HEK293 (cell line): ENCODE data around the gene CCDC77.

Source experiments
- CTCF ChIA-PET: fragments of 350-600 bp; formaldehyde crosslinking; extraction: SDS; loops from one replicate; lab custom pipeline; 2021; ENCODE audit warnings: antibody characterized with exemption; lab: Yijun Ruan, JAX
- POLR2A ChIA-PET: fragments of 300-600 bp; formaldehyde crosslinking; extraction: SDS; loops from one replicate; lab custom pipeline; 2020; ENCODE audit warnings: antibody characterized with exemption, inconsistent platforms; lab: Yijun Ruan, JAX
- H3K27ac ChIP-seq: fragments of 200-500 bp; sonication (Bioruptor generic); 2 replicates; pipeline ENCODE4 v1.5.1; 2014; ENCODE audit warnings: low read depth, low read length, control low read depth, inconsistent platforms; ENCODE audit errors: extremely low read depth
- H3K36me3 ChIP-seq, 2 experiments: fragments of 200-500 bp in 1 of 2; sonication (Bioruptor generic) in 1 of 2; 1 replicate in 1 of 2; 2 replicates in 1 of 2; pipeline ENCODE4 v1.5.1; 2014 to 2017; ENCODE audit warnings: inconsistent platforms in 2 of 2, low read length in 2 of 2; ENCODE audit not compliant: control insufficient read depth in 2 of 2, insufficient read depth in 1 of 2
- H3K4me1 ChIP-seq: fragments of 200-500 bp; sonication (Bioruptor generic); 2 replicates; pipeline ENCODE4 v1.5.1; 2014; ENCODE audit warnings: mild to moderate bottlenecking, low read length, inconsistent platforms; ENCODE audit not compliant: control insufficient read depth, insufficient read depth
- H3K4me3 ChIP-seq: 2 replicates; pipeline ENCODE4 v1.5.1; 2011; ENCODE audit warnings: low read depth, mild to moderate bottlenecking, control low read depth, low read length, moderate library complexity
- H3K9me3 ChIP-seq: fragments of 200-500 bp; sonication (Bioruptor generic); 2 replicates; pipeline ENCODE4 v1.5.1; 2014; ENCODE audit warnings: low read depth, low read length, inconsistent platforms; ENCODE audit not compliant: control insufficient read depth, insufficient read depth
- ATF2 ChIP-seq: fragments of 450-650 bp; formaldehyde crosslinking; IDR thresholded peaks from 2 replicates; pipeline ENCODE4 v1.5.1; 2016; ENCODE audit warnings: missing biosample characterization, missing genetic modification characterization, low read depth
- BCL11A ChIP-seq: fragments of 450-650 bp; formaldehyde crosslinking; IDR thresholded peaks from 2 replicates; pipeline ENCODE4 v1.5.1; 2016; ENCODE audit warnings: low read depth, missing biosample characterization, missing genetic modification characterization
- KLF8 ChIP-seq: fragments of 450-650 bp; formaldehyde crosslinking; IDR thresholded peaks from 2 replicates; pipeline ENCODE4 v1.5.1; 2016; ENCODE audit warnings: missing biosample characterization, missing genetic modification characterization
- SETDB1 ChIP-seq: IDR thresholded peaks from one replicate; pipeline ENCODE4 v1.6.1; 2017; ENCODE audit warnings: mild to moderate bottlenecking, low read length, moderate library complexity, mixed read lengths; ENCODE audit not compliant: insufficient read length
- TCF7L2 ChIP-seq: IDR thresholded peaks from 2 replicates; pipeline ENCODE4 v1.6.1; 2011; ENCODE audit warnings: low read depth, mild to moderate bottlenecking, inconsistent platforms, low read length, moderate library complexity, borderline replicate concordance
- ZBTB44 ChIP-seq: fragments of 450-650 bp; IDR thresholded peaks from 2 replicates; pipeline ENCODE4 v1.5.1; 2018; ENCODE audit warnings: missing biosample characterization, mild to moderate bottlenecking, missing genetic modification characterization
- ZBTB7A ChIP-seq: fragments of 450-650 bp; formaldehyde crosslinking; IDR thresholded peaks from 2 replicates; pipeline ENCODE4 v1.5.1; 2016; ENCODE audit warnings: low read depth, missing biosample characterization, missing genetic modification characterization
- ZEB2 ChIP-seq: fragments of 450-650 bp; formaldehyde crosslinking; IDR thresholded peaks from 2 replicates; pipeline ENCODE4 v1.5.1; 2016; ENCODE audit warnings: missing biosample characterization, missing genetic modification characterization
- ZNF223 ChIP-seq: fragments of 450-650 bp; formaldehyde crosslinking; IDR thresholded peaks from 2 replicates; pipeline ENCODE4 v1.5.1; 2016; ENCODE audit warnings: missing biosample characterization, missing genetic modification characterization
- ZNF248 ChIP-seq: fragments of 450-650 bp; formaldehyde crosslinking; IDR thresholded peaks from 2 replicates; pipeline ENCODE4 v1.5.1; 2017; ENCODE audit warnings: missing biosample characterization, missing genetic modification characterization
- ZNF274 ChIP-seq, 2 experiments: fragments of 200-500 bp in 1 of 2; fragments of 450-650 bp in 1 of 2; sonication (Bioruptor generic) in 1 of 2; formaldehyde crosslinking in 1 of 2; IDR thresholded peaks; 2 replicates each; pipeline versions ENCODE4 v1.5.1 to v1.6.1; 2014 to 2016; ENCODE audit warnings: borderline replicate concordance in 1 of 2, inconsistent platforms in 1 of 2, low read length in 1 of 2, missing biosample characterization in 1 of 2, missing genetic modification characterization in 1 of 2
- ZNF292 ChIP-seq: fragments of 450-650 bp; formaldehyde crosslinking; IDR thresholded peaks from 2 replicates; pipeline ENCODE4 v1.5.1; 2016; ENCODE audit warnings: low read depth, missing biosample characterization, missing genetic modification characterization, borderline replicate concordance
- ZNF311 ChIP-seq: fragments of 450-650 bp; formaldehyde crosslinking; IDR thresholded peaks from 2 replicates; pipeline ENCODE4 v1.5.1; 2017; ENCODE audit warnings: missing biosample characterization, missing genetic modification characterization, borderline replicate concordance
- ZNF426 ChIP-seq: fragments of 450-650 bp; formaldehyde crosslinking; IDR thresholded peaks from 2 replicates; pipeline ENCODE4 v1.5.1; 2017; ENCODE audit warnings: missing biosample characterization, missing genetic modification characterization, mild to moderate bottlenecking, inconsistent platforms, moderate library complexity
- ZNF433 ChIP-seq: fragments of 450-650 bp; formaldehyde crosslinking; IDR thresholded peaks from 2 replicates; pipeline ENCODE4 v1.5.1; 2016; ENCODE audit warnings: missing biosample characterization, missing genetic modification characterization, low read depth
- ZNF473 ChIP-seq: fragments of 450-650 bp; formaldehyde crosslinking; IDR thresholded peaks from 2 replicates; pipeline ENCODE4 v1.5.1; 2017; ENCODE audit warnings: missing biosample characterization, missing genetic modification characterization
- ZNF621 ChIP-seq: fragments of 450-650 bp; formaldehyde crosslinking; IDR thresholded peaks from 2 replicates; pipeline ENCODE4 v1.5.1; 2017; ENCODE audit warnings: missing biosample characterization, missing genetic modification characterization
- ZNF658 ChIP-seq: fragments of 450-650 bp; formaldehyde crosslinking; IDR thresholded peaks from 2 replicates; pipeline ENCODE4; 2016; ENCODE audit warnings: missing biosample characterization, missing genetic modification characterization
- ZNF660 ChIP-seq: fragments of 450-650 bp; IDR thresholded peaks from 2 replicates; pipeline ENCODE4 v1.5.1; 2018; ENCODE audit warnings: missing biosample characterization, mild to moderate bottlenecking, missing genetic modification characterization
- ZNF670 ChIP-seq: fragments of 450-650 bp; formaldehyde crosslinking; IDR thresholded peaks from 2 replicates; pipeline ENCODE4 v1.5.1; 2016; ENCODE audit warnings: missing biosample characterization, missing genetic modification characterization, low read depth
- ZNF677 ChIP-seq: fragments of 450-650 bp; IDR thresholded peaks from 2 replicates; pipeline ENCODE4 v1.5.0; 2018; ENCODE audit warnings: missing biosample characterization, mild to moderate bottlenecking, missing genetic modification characterization, moderate library complexity
- ZNF785 ChIP-seq: fragments of 450-650 bp; formaldehyde crosslinking; IDR thresholded peaks from 2 replicates; pipeline ENCODE4 v1.5.1; 2016; ENCODE audit warnings: missing biosample characterization, missing genetic modification characterization
- TF ChIP-seq, protein P1 (sequence below): fragments of 450-650 bp; formaldehyde crosslinking; IDR thresholded peaks from 2 replicates; pipeline ENCODE4 v1.5.1; 2017; ENCODE audit warnings: missing biosample characterization, missing genetic modification characterization
- TF ChIP-seq, protein P2 (sequence below): fragments of 450-650 bp; formaldehyde crosslinking; IDR thresholded peaks from 2 replicates; pipeline ENCODE4 v1.5.1; 2016; ENCODE audit warnings: missing biosample characterization, missing genetic modification characterization, borderline replicate concordance

The CCDC77 gene

GRCh38 chr12:460261-461230 is 59.1 kb downstream of the CCDC77 start:
- ChIA-PET POLR2A (interaction anchor here (0.8 kb wide), 1 partner anchor 9 kb away, joined by 3 read pairs; no protein-coding TSS in a partner anchor), CTCF (interaction anchor here (1.1 to 2.3 kb wide), 2 partner anchors 18 to 87 kb away, joined by 5 to 11 read pairs; no protein-coding TSS in a partner anchor)
- Histone ChIP-seq H3K4me1 (peaks cover 9% of the 10 kb centered on the region), H3K9me3 (no peaks in the 10 kb centered on the region), H3K36me3 (no peaks in the 10 kb centered on the region), H3K4me3 (peak overlapping the region; percentile 60), H3K27ac (peak overlapping the region; percentile 51; the same call in 1 of the 2 replicates)
- no peak for TF ChIP-seq ZBTB44 (tag by site-specific recombination)
- no peak for TF ChIP-seq ZNF670
- no peak for TF ChIP-seq ZNF426 (tag by site-specific recombination)
- TF ChIP-seq, protein P1, sequence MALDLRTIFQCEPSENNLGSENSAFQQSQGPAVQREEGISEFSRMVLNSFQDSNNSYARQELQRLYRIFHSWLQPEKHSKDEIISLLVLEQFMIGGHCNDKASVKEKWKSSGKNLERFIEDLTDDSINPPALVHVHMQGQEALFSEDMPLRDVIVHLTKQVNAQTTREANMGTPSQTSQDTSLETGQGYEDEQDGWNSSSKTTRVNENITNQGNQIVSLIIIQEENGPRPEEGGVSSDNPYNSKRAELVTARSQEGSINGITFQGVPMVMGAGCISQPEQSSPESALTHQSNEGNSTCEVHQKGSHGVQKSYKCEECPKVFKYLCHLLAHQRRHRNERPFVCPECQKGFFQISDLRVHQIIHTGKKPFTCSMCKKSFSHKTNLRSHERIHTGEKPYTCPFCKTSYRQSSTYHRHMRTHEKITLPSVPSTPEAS (tag by site-specific recombination): no peak
- TF ChIP-seq, protein P2, sequence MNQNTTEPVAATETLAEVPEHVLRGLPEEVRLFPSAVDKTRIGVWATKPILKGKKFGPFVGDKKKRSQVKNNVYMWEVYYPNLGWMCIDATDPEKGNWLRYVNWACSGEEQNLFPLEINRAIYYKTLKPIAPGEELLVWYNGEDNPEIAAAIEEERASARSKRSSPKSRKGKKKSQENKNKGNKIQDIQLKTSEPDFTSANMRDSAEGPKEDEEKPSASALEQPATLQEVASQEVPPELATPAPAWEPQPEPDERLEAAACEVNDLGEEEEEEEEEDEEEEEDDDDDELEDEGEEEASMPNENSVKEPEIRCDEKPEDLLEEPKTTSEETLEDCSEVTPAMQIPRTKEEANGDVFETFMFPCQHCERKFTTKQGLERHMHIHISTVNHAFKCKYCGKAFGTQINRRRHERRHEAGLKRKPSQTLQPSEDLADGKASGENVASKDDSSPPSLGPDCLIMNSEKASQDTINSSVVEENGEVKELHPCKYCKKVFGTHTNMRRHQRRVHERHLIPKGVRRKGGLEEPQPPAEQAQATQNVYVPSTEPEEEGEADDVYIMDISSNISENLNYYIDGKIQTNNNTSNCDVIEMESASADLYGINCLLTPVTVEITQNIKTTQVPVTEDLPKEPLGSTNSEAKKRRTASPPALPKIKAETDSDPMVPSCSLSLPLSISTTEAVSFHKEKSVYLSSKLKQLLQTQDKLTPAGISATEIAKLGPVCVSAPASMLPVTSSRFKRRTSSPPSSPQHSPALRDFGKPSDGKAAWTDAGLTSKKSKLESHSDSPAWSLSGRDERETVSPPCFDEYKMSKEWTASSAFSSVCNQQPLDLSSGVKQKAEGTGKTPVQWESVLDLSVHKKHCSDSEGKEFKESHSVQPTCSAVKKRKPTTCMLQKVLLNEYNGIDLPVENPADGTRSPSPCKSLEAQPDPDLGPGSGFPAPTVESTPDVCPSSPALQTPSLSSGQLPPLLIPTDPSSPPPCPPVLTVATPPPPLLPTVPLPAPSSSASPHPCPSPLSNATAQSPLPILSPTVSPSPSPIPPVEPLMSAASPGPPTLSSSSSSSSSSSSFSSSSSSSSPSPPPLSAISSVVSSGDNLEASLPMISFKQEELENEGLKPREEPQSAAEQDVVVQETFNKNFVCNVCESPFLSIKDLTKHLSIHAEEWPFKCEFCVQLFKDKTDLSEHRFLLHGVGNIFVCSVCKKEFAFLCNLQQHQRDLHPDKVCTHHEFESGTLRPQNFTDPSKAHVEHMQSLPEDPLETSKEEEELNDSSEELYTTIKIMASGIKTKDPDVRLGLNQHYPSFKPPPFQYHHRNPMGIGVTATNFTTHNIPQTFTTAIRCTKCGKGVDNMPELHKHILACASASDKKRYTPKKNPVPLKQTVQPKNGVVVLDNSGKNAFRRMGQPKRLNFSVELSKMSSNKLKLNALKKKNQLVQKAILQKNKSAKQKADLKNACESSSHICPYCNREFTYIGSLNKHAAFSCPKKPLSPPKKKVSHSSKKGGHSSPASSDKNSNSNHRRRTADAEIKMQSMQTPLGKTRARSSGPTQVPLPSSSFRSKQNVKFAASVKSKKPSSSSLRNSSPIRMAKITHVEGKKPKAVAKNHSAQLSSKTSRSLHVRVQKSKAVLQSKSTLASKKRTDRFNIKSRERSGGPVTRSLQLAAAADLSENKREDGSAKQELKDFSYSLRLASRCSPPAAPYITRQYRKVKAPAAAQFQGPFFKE (tag by site-specific recombination): no peak
- TF ChIP-seq ZNF433 (tag by site-specific recombination): no peak
- TF ChIP-seq BCL11A (tag by site-specific recombination): no peak
- TF ChIP-seq ZNF473 (tag by site-specific recombination): no peak
- TF ChIP-seq ZNF660 (tag by site-specific recombination): no peak; the same call in 1 of the 2 replicates
- peak; percentile 22; the same call in 1 of the 2 replicates for TF ChIP-seq KLF8 (tag by site-specific recombination)
- TF ChIP-seq ZNF785 (tag by site-specific recombination): no peak
- no peak for TF ChIP-seq ZNF248 (tag by site-specific recombination)
- peak; percentile 53; the same call in 1 of the 2 replicates for TF ChIP-seq ZEB2 (tag by site-specific recombination)
- TF ChIP-seq ZNF621 (tag by site-specific recombination): no peak
- TF ChIP-seq ZBTB7A (tag by site-specific recombination): no peak
- no peak for TF ChIP-seq ZNF677 (tag by site-specific recombination)
- no peak for TF ChIP-seq ZNF223 (tag by site-specific recombination)
- TF ChIP-seq ZNF658 (tag by site-specific recombination): no peak
- no peak for TF ChIP-seq ATF2 (tag by site-specific recombination)
- no peak for TF ChIP-seq ZNF311 (tag by site-specific recombination)
- no peak for TF ChIP-seq SETDB1
- TF ChIP-seq ZNF292 (tag by site-specific recombination): no peak
- TF ChIP-seq TCF7L2: no peak
- no peak for TF ChIP-seq ZNF274 (IDR thresholded peaks at IDR 0.05; ENCODE audit: low read length)
- TF ChIP-seq ZNF274 (tag by site-specific recombination; IDR thresholded peaks at IDR 0.05; ENCODE audit: borderline replicate concordance): no peak
